ENCODE results near the gene TUT7.

DNA sequence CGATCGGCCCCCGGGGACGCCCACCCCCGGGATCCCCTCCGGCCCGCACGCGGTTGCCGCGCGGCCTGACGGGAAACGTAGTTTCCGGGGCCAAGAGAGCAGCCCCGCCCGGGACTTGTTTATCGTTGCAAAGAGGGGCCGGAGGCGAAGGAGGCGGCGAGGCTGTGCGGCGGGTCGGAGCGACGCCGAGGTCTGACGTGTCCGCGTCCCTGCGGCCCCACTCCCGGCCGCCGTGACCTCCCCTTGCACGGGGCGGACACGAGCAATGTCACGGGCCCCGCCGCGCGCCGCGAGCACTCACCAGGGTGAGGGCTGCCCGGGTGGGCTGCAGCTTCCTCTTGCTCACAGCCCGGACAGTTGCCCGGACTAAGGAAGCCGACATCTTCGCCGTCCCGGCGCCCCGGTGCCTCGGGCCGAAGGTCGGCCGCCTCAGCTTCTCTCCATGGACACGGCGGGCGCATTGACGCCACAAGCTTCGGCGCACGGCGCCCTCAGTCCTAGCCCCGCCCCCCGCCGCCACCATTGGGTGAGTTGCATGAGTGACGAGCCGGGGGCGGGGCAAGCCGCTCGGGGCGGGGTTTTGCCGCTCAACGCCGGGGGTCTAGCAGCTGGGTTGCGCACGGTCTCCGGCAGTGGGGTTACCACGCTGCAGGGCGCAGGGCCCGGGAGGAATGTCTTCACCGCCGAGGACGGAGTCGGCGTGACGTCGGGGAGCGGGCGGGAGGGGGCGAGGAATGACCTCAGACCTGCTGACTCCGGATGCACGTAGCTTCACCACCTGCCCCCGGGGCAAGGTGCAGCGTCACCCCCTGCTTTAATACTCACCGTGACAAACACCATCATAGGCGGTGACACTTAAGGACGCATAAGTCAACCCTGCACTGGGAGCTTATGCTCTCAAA is 71.9 kb downstream of the TUT7 start, which contains the start of gene ISCA1:
- TF ChIP-seq, protein P1, sequence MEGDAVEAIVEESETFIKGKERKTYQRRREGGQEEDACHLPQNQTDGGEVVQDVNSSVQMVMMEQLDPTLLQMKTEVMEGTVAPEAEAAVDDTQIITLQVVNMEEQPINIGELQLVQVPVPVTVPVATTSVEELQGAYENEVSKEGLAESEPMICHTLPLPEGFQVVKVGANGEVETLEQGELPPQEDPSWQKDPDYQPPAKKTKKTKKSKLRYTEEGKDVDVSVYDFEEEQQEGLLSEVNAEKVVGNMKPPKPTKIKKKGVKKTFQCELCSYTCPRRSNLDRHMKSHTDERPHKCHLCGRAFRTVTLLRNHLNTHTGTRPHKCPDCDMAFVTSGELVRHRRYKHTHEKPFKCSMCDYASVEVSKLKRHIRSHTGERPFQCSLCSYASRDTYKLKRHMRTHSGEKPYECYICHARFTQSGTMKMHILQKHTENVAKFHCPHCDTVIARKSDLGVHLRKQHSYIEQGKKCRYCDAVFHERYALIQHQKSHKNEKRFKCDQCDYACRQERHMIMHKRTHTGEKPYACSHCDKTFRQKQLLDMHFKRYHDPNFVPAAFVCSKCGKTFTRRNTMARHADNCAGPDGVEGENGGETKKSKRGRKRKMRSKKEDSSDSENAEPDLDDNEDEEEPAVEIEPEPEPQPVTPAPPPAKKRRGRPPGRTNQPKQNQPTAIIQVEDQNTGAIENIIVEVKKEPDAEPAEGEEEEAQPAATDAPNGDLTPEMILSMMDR (conservative IDR thresholded peaks at IDR 0.05; ENCODE audit: low read depth in 2 of 2): no peak
- TF ChIP-seq EZH2 (IDR thresholded peaks at IDR 0.05; ENCODE audit: low read depth, unreplicated experiment) (no peak), EZH2phosphoT487 (IDR thresholded peaks at IDR 0.05; ENCODE audit: unreplicated experiment) (no peak), JUNB (IDR thresholded peaks at IDR 0.05; ENCODE audit: unreplicated experiment) (no peak), POLR2AphosphoS5 (IDR thresholded peaks at IDR 0.05; ENCODE audit: low read depth) (peak; percentile 78)
- TF ChIP-seq, protein P2, sequence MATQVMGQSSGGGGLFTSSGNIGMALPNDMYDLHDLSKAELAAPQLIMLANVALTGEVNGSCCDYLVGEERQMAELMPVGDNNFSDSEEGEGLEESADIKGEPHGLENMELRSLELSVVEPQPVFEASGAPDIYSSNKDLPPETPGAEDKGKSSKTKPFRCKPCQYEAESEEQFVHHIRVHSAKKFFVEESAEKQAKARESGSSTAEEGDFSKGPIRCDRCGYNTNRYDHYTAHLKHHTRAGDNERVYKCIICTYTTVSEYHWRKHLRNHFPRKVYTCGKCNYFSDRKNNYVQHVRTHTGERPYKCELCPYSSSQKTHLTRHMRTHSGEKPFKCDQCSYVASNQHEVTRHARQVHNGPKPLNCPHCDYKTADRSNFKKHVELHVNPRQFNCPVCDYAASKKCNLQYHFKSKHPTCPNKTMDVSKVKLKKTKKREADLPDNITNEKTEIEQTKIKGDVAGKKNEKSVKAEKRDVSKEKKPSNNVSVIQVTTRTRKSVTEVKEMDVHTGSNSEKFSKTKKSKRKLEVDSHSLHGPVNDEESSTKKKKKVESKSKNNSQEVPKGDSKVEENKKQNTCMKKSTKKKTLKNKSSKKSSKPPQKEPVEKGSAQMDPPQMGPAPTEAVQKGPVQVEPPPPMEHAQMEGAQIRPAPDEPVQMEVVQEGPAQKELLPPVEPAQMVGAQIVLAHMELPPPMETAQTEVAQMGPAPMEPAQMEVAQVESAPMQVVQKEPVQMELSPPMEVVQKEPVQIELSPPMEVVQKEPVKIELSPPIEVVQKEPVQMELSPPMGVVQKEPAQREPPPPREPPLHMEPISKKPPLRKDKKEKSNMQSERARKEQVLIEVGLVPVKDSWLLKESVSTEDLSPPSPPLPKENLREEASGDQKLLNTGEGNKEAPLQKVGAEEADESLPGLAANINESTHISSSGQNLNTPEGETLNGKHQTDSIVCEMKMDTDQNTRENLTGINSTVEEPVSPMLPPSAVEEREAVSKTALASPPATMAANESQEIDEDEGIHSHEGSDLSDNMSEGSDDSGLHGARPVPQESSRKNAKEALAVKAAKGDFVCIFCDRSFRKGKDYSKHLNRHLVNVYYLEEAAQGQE (IDR thresholded peaks at IDR 0.05; ENCODE audit: unreplicated experiment): peak; percentile 31

Measured in GM23338 (cell line).